HG02610 (cell line): ENCODE measurements around the gene SAPCD1.
"Not testable (repeated sequence)": the region's sequence is repeated elsewhere in the genome, so short reads cannot be mapped to it uniquely, and the experiment has no call there.

Source experiments
- ATAC-seq: cut with Tn5 transposase; IDR thresholded peaks from one replicate; pipeline ENCODE4 v1.9.1; 2021; ENCODE audit warnings: mild to moderate bottlenecking, moderate library complexity; ENCODE audit not compliant: unreplicated experiment

SAPCD1 gene

GRCh38 chr6:31795616-31796298 is 33.3 kb downstream of the SAPCD1 start, which contains the start of gene VARS1:
TSS of gene VARS1 (minus strand) at chr6:31795752. CDS start at chr6:31795217, 535 bp downstream.
- peak; percentile 76 for ATAC-seq

GRCh38 chr6:31796993-31797385 is 34.5 kb downstream of the SAPCD1 start:
- ATAC-seq: no peak

- no peak for ATAC-seq
These were observed 35.1 kb downstream of the SAPCD1 start for GRCh38 chr6:31797588-31797987.

GRCh38 chr6:31799781-31800180 is 37.3 kb downstream of the SAPCD1 start:
- ATAC-seq: no peak

GRCh38 chr6:31801031-31801927 is 38.8 kb downstream of the SAPCD1 start:
- not testable (repeated sequence) for ATAC-seq

- peak; percentile 12 for ATAC-seq
These were observed 43.5 kb downstream of the SAPCD1 start for GRCh38 chr6:31805939-31806469.

- ATAC-seq: peak; percentile 82
These were observed 44.2 kb downstream of the SAPCD1 start, which contains the start of gene LSM2 for GRCh38 chr6:31806470-31807272. TSS of gene LSM2 (minus strand) at chr6:31806966. CDS start at chr6:31806757, 209 bp downstream.

GRCh38 chr6:31808599-31808998 is 46.1 kb downstream of the SAPCD1 start:
- ATAC-seq: not testable (repeated sequence)

GRCh38 chr6:31811645-31812044 is 49.2 kb downstream of the SAPCD1 start:
- ATAC-seq: no peak

GRCh38 chr6:31813465-31813849 is 51.0 kb downstream of the SAPCD1 start:
- no peak for ATAC-seq
